ENCODE results near the gene HIP1.

GRCh38 chr7:75657866-75658265 is 80.9 kb downstream of the HIP1 start:
- TF ChIP-seq, protein P1, sequence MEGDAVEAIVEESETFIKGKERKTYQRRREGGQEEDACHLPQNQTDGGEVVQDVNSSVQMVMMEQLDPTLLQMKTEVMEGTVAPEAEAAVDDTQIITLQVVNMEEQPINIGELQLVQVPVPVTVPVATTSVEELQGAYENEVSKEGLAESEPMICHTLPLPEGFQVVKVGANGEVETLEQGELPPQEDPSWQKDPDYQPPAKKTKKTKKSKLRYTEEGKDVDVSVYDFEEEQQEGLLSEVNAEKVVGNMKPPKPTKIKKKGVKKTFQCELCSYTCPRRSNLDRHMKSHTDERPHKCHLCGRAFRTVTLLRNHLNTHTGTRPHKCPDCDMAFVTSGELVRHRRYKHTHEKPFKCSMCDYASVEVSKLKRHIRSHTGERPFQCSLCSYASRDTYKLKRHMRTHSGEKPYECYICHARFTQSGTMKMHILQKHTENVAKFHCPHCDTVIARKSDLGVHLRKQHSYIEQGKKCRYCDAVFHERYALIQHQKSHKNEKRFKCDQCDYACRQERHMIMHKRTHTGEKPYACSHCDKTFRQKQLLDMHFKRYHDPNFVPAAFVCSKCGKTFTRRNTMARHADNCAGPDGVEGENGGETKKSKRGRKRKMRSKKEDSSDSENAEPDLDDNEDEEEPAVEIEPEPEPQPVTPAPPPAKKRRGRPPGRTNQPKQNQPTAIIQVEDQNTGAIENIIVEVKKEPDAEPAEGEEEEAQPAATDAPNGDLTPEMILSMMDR (IDR thresholded peaks at IDR 0.05; ENCODE audit: insufficient read depth, low read depth, low read length) = no peak
- no peak for TF ChIP-seq EZH2 (IDR thresholded peaks at IDR 0.05; ENCODE audit: insufficient read depth, low read length)

Data from astrocyte (in vitro differentiated cells and primary cell).